IMR-90 (cell line): ENCODE measurements around the gene PRUNE2. TPM values are rescaled to one million over a fixed set of nuclear protein-coding genes. Genes with fewer than 3 reads are reported as not detected.

Source experiments
- ATAC-seq: fragments of 200-7000 bp; cut with Tn5 transposase; 2 replicates; pipeline ENCODE4 v1.9.1; 2020; ENCODE audit warnings: low read depth, mild to moderate bottlenecking, moderate library complexity
- BruUV-seq: library from RNA; stranded (reverse); fragments of 400-500 nt; replicated peaks from 2 replicates; lab custom pipeline; 2021; lab: Mats Ljungman, UMichigan
- CTCF ChIA-PET: fragments of 300-600 bp; formaldehyde crosslinking; extraction: SDS; loops from one replicate; lab custom pipeline; 2021; ENCODE audit warnings: antibody characterized with exemption; lab: Yijun Ruan, JAX
- POLR2A ChIA-PET: fragments of 300-600 bp; sonication (Branson Sonifier 250); formaldehyde crosslinking; loops from one replicate; lab custom pipeline; 2022; ENCODE audit warnings: antibody characterized with exemption; ENCODE audit not compliant: unreplicated experiment; lab: Charles Lee
- DNase-seq: peaks from one replicate; pipeline ENCODE4 v3.0.0; 2013
- H2AFZ ChIP-seq: replicated peaks from 2 replicates; pipeline ENCODE3; 2013; ENCODE audit warnings: low read length, mild to moderate bottlenecking; ENCODE audit not compliant: poor library complexity
- H2AK5ac ChIP-seq: 2 replicates; pipeline ENCODE4 v1.6.1; 2013; ENCODE audit warnings: low read depth, low read length, inconsistent platforms
- H2AK9ac ChIP-seq: replicated peaks from 2 replicates; pipeline ENCODE3; 2013; ENCODE audit warnings: mild to moderate bottlenecking, low read depth, low read length, moderate library complexity; ENCODE audit not compliant: poor library complexity
- H2BK120ac ChIP-seq: 2 replicates; pipeline ENCODE4 v1.6.1; 2013; ENCODE audit warnings: low read depth, low read length, inconsistent platforms
- H2BK15ac ChIP-seq: 3 replicates; pipeline ENCODE4 v1.6.1; 2013; ENCODE audit warnings: low read depth, low read length, inconsistent platforms
- H2BK20ac ChIP-seq: 2 replicates; pipeline ENCODE4 v1.6.1; 2013; ENCODE audit warnings: low read depth, mild to moderate bottlenecking, inconsistent platforms, low read length, moderate library complexity
- H2BK5ac ChIP-seq: 2 replicates; pipeline ENCODE4 v1.6.1; 2013; ENCODE audit warnings: mild to moderate bottlenecking, low read depth, low read length, inconsistent platforms; ENCODE audit not compliant: poor library complexity, severe bottlenecking
- H3K14ac ChIP-seq: replicated peaks from 2 replicates; pipeline ENCODE4 v1.6.1; 2013; ENCODE audit warnings: low read depth, low read length, inconsistent platforms
- H3K18ac ChIP-seq: 2 replicates; pipeline ENCODE4 v1.6.1; 2013; ENCODE audit warnings: low read depth, low read length, control low read depth
- H3K23ac ChIP-seq: 2 replicates; pipeline ENCODE4 v1.6.1; 2013; ENCODE audit warnings: low read depth, low read length, inconsistent platforms
- H3K27ac ChIP-seq: 2 replicates; pipeline ENCODE4 v1.5.1; 2013; ENCODE audit warnings: mild to moderate bottlenecking, control low read depth, low read length; ENCODE audit not compliant: insufficient read depth
- H3K27me3 ChIP-seq: 2 replicates; pipeline ENCODE4 v1.6.1; 2013; ENCODE audit warnings: low read length; ENCODE audit not compliant: control insufficient read depth, insufficient read depth
- H3K36me3 ChIP-seq: 2 replicates; pipeline ENCODE4 v1.6.1; 2013; ENCODE audit warnings: low read length, mixed read lengths; ENCODE audit not compliant: control insufficient read depth, insufficient read depth
- H3K4ac ChIP-seq: 2 replicates; pipeline ENCODE4 v1.6.1; 2013; ENCODE audit warnings: low read depth, low read length, inconsistent platforms
- H3K4me1 ChIP-seq: 2 replicates; pipeline ENCODE4 v1.6.1; 2013; ENCODE audit warnings: low read length, mixed read lengths; ENCODE audit not compliant: control insufficient read depth, insufficient read depth
- H3K4me2 ChIP-seq: 2 replicates; pipeline ENCODE4 v1.6.1; 2013; ENCODE audit warnings: low read depth, mild to moderate bottlenecking, control low read depth, low read length, moderate library complexity
- H3K4me3 ChIP-seq: 2 replicates; pipeline ENCODE4 v1.5.1; 2013; ENCODE audit warnings: low read depth, mild to moderate bottlenecking, control low read depth, low read length, moderate library complexity; ENCODE audit not compliant: insufficient read depth
- H3K56ac ChIP-seq: 2 replicates; pipeline ENCODE4 v1.6.1; 2013; ENCODE audit warnings: low read length, inconsistent platforms; ENCODE audit not compliant: insufficient read depth; ENCODE audit errors: extremely low read depth
- H3K79me1 ChIP-seq, 2 experiments: 2 replicates each; pipeline ENCODE4 v1.6.1; 2013; ENCODE audit warnings: low read length in 2 of 2, inconsistent platforms in 1 of 2, low read depth in 1 of 2
- H3K9ac ChIP-seq: 2 replicates; pipeline ENCODE4 v1.6.1; 2013; ENCODE audit warnings: low read depth, low read length, control low read depth
- H3K9me1 ChIP-seq: 2 replicates; pipeline ENCODE4 v1.6.1; 2013; ENCODE audit warnings: low read length, inconsistent platforms; ENCODE audit not compliant: insufficient read depth
- H3K9me3 ChIP-seq: 2 replicates; pipeline ENCODE4 v1.6.1; 2013; ENCODE audit warnings: low read length; ENCODE audit not compliant: control insufficient read depth, insufficient read depth
- H4K20me1 ChIP-seq: 2 replicates; pipeline ENCODE4 v1.6.1; 2013; ENCODE audit warnings: low read length, inconsistent platforms; ENCODE audit not compliant: insufficient read depth
- H4K5ac ChIP-seq: 2 replicates; pipeline ENCODE4 v1.6.1; 2013; ENCODE audit warnings: mild to moderate bottlenecking, low read depth, low read length, control low read depth
- H4K8ac ChIP-seq, 2 experiments: 2 replicates each; pipeline ENCODE4 v1.6.1; 2013; ENCODE audit warnings: low read depth in 2 of 2, low read length in 2 of 2, control low read depth in 1 of 2, inconsistent platforms in 1 of 2
- H4K91ac ChIP-seq: 2 replicates; pipeline ENCODE4 v1.6.1; 2013; ENCODE audit warnings: low read depth, low read length, inconsistent platforms; ENCODE audit not compliant: insufficient read depth
- CEBPB ChIP-seq: IDR thresholded peaks from 2 replicates; pipeline ENCODE4 v1.6.1; 2012; ENCODE audit warnings: low read depth, low read length, improper control_type of control experiment
- MAFK ChIP-seq: IDR thresholded peaks from 2 replicates; pipeline ENCODE4 v1.6.1; 2012; ENCODE audit warnings: low read depth, low read length, improper control_type of control experiment
- dilution Hi-C: fragments of 300-500 bp; cut with HindIII; formaldehyde crosslinking; loops from one replicate; pipeline ENCODE4 v1.14.3; 2018; ENCODE audit warnings: low sequenced_read_pairs; ENCODE audit not compliant: unreplicated experiment
- in situ Hi-C: fragments of 300-500 bp; cut with MboI; formaldehyde crosslinking; loops from 3 replicates; pipeline ENCODE4 v1.14.3; 2019; ENCODE audit warnings: low sequenced_read_pairs, inconsistent platforms, mixed read lengths
- intact Hi-C: fragments of 100-400 bp; cut with micrococcal nuclease; formaldehyde crosslinking; loops from 2 replicates; pipeline ENCODE4 v1.10.0; 2022
- polyA plus RNA-seq, 3 experiments: library from polyadenylated mRNA; depleted of rRNA; stranded (reverse); fragments of >200 nt; gene quantifications; 2 replicates each; pipeline ENCODE4 v1.2.3, GENCODE V29; 2012; ENCODE audit warnings: low replicate concordance in 1 of 3
- total RNA-seq: library from RNA; depleted of rRNA; stranded (reverse); fragments of >200 nt; gene quantifications from 2 replicates; pipeline ENCODE4 v1.2.3, GENCODE V29; 2012

PRUNE2 gene
- total and polyA plus RNA-seq, 2 of the 4 experiments (the other 2 are of a cell fraction) = 0.70 to 1.6 TPM

- dilution Hi-C loops (no loop called here), in situ Hi-C loops (no loop called here), intact Hi-C loops (no loop called here)
- Histone ChIP-seq H4K91ac (no peak overlapping the region), H3K4ac (no peak overlapping the region), H3K36me3 (no peaks in the 10 kb centered on the region), H3K9ac (no peak overlapping the region), H3K27me3 (no peaks in the 10 kb centered on the region), H2BK20ac (no peak overlapping the region), H4K5ac (no peak overlapping the region), H2BK120ac (no peak overlapping the region), H3K79me1 (no peaks in the 10 kb centered on the region), H3K9me3 (no peaks in the 10 kb centered on the region), H3K23ac (no peak overlapping the region), H4K8ac (no peak overlapping the region), H2AK5ac (no peak overlapping the region), H4K20me1 (no peaks in the 10 kb centered on the region), H2AFZ (no peak overlapping the region), H3K14ac (no peak overlapping the region), H2BK15ac (no peak overlapping the region), H3K27ac (no peak overlapping the region), H2BK5ac (no peak overlapping the region), H3K4me2 (no peak overlapping the region), H3K18ac (no peak overlapping the region), H2AK9ac (no peak overlapping the region), H3K4me1 (peaks cover 3% of the 10 kb centered on the region; the same call in 1 of the 2 replicates), H3K9me1 (no peaks in the 10 kb centered on the region), H3K4me3 (no peak overlapping the region), H3K56ac (no peak overlapping the region)
- ATAC-seq (peak; percentile 32), DNase-seq (peak; percentile 59)
- TF ChIP-seq MAFK (no peak), CEBPB (peak; percentile 16; the same call in 1 of the 2 replicates)
- POLR2A ChIA-PET = no interaction called here
- CTCF ChIA-PET = no interaction called here
- BruUV-seq = no TSS peak
These were observed 343.4 kb downstream of the PRUNE2 start for GRCh38 chr9:76562511-76562911.
